ENCODE results near the gene LRRC14B.

LRRC14B gene

DNA sequence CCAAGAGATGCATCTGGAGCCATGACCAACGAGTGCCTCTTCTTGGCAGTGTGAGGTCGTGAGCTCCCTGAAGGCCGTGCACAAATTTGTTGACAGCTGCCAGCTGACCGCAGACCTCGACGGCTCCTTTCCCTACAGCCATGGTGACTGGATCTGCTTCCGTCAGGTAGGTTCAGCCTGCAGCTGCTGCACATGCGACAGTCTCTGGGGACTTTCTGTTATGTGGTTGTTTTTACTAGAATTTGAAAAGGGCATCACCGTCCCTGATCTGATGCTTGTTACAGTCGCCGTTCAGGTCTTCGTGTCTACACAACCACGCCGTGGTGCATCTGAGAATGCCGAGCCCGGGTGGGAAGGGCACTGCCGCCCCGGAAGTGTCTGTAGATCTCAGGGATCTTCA is 36.5 kb upstream of the LRRC14B start:
- TF ChIP-seq, protein P1, sequence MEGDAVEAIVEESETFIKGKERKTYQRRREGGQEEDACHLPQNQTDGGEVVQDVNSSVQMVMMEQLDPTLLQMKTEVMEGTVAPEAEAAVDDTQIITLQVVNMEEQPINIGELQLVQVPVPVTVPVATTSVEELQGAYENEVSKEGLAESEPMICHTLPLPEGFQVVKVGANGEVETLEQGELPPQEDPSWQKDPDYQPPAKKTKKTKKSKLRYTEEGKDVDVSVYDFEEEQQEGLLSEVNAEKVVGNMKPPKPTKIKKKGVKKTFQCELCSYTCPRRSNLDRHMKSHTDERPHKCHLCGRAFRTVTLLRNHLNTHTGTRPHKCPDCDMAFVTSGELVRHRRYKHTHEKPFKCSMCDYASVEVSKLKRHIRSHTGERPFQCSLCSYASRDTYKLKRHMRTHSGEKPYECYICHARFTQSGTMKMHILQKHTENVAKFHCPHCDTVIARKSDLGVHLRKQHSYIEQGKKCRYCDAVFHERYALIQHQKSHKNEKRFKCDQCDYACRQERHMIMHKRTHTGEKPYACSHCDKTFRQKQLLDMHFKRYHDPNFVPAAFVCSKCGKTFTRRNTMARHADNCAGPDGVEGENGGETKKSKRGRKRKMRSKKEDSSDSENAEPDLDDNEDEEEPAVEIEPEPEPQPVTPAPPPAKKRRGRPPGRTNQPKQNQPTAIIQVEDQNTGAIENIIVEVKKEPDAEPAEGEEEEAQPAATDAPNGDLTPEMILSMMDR (IDR thresholded peaks at IDR 0.05; ENCODE audit: insufficient read depth, low read length, missing control alignments): no peak
- DNase-seq (ENCODE audit: low read depth, low spot score): no peak
- ChIA-PET CTCF (no interaction called here), POLR2A (no interaction called here)
- H3K4me3 ChIP-seq (ENCODE audit: low read depth, low read length): no peak overlapping the region

DNA sequence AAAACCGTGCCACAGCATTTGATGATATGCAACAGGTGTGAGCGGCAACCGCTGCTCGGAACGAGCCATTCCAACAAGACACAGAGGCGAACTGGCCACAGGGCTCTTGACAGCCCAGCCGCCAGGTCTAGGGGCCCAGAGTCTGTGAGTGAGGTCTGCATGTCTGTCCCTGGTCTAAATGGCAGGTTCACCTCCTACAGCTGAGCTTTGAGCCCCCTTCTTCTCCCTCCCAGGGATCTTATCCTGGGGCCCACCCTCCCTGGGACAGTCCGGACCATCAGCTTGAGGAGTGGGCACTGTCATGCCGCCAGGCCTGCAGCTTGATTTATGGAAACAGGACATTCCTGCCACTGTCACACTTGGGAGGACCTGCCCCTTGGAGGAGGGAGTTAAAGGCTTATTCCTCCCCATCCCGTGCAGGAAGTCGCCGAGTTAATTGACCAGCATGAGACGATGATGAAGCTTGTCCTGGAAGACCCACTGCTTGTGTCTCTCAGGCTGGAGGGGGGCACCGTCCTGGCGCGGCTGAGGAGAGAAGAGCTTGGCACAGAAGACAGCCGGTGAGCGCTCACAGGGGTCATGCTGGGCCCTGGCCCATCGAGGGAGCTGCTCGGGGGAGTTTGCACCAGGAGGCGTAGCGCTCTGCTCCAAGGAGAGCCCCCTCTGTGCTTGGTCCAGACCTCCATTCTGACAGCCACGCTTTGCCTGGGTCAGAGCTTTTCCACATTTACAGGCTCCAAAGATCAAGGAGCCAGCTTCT is 35.5 kb upstream of the LRRC14B start:
- H3K4me3 ChIP-seq (ENCODE audit: low read depth, low read length): no peak overlapping the region
- CTCF ChIA-PET: no interaction called here
- POLR2A ChIA-PET: no interaction called here
- TF ChIP-seq, protein P1 (IDR thresholded peaks at IDR 0.05; ENCODE audit: insufficient read depth, low read length, missing control alignments): no peak
- DNase-seq (ENCODE audit: low read depth, low spot score): no peak

DNA sequence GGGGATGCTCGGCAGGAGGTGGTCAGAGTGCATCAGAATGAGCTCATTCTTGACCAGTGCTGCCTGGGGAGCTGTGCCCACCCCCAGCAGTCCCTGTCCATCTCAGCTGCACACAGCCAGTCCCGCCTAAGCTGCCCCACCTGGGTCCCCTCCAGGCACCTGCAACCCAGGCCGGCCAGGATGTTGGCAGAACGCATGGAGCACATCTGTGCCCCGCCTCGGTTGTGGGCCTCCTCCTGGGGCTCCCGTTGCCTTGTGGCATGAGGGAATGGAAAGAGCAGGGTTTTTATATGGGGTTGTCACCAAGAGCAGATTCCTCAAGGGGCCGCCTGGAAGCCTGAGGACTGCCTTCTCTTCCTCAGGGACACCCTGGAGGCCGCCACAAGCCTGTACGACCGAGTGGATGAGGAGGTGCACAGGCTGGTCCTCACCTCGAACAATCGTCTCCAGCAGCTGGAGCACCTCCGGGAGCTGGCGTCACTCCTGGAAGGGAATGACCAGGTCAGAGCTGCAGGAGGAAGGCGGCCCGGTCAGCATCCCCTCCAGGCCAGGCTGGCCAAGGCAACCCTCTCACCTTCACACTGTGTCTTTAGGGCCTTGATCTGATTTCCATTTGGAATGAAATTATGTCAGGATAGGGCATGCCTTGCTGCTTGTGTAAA is 34.8 kb upstream of the LRRC14B start:
- TF ChIP-seq, protein P1 (IDR thresholded peaks at IDR 0.05; ENCODE audit: insufficient read depth, low read length, missing control alignments): no peak
- H3K4me3 ChIP-seq (ENCODE audit: low read depth, low read length): no peak overlapping the region
- CTCF ChIA-PET: no interaction called here
- POLR2A ChIA-PET: no interaction called here
- no peak for DNase-seq (ENCODE audit: low read depth, low spot score)

DNA sequence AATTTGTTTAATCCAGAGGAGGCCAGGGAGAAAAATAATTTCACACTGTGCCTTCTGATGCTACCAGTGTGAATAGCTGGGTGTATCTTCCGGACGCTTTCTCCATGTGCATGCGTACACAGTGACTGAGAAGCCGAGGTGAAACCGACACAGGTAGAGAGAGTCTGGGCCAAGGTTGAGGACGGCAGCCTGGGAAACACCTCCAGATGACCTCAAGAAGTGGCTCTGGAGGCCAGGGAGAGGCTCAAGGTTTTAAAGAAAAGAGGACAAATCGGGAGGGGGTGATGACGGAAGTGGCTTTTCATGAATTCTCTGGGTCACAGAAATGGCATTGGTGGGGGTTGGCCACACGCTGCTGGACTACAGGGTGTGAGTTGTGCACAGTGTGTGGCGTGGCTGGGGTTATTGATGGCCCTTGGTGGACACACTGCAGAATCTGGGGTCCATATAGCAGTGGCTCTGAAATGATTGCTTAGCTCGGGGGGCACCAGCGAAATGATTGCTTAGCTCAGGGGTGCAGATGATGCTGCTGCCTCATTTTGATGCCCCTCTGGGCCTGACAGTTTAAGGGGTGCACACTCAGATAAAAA is 34.1 kb upstream of the LRRC14B start:
- TF ChIP-seq, protein P1 (IDR thresholded peaks at IDR 0.05; ENCODE audit: insufficient read depth, low read length, missing control alignments): no peak

DNA sequence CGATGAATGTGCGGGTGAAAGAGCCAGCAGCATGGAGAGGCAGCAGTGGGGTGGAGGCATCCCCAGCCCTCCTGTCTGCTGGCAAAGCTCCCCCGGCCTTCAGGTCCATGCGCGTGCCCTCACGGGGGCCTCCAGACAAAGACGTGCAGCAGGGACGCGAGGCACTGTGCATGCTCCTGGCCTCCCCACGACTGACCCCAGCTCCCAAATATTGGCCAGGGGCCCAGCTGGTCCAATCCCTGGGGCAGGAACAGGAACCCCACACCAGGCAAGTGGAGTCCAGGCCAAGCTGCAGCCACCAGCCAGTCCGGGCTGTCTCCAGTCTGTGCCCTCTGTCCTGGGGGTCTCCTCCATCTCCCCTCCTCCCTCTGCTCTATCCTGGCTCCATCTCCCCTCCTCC is 33.5 kb upstream of the LRRC14B start:
- ChIA-PET CTCF (no interaction called here), POLR2A (no interaction called here)
- H3K4me3 ChIP-seq (ENCODE audit: low read depth, low read length): no peak overlapping the region
- no peak for DNase-seq (ENCODE audit: low read depth, low spot score)
- TF ChIP-seq, protein P1 (IDR thresholded peaks at IDR 0.05; ENCODE audit: insufficient read depth, low read length, missing control alignments): no peak

More for the DNA sequence above, 34.1 kb upstream of the LRRC14B start:
- POLR2A ChIA-PET: no interaction called here
- DNase-seq (ENCODE audit: low read depth, low spot score): no peak
- CTCF ChIA-PET: no interaction called here
- no peak overlapping the region for H3K4me3 ChIP-seq (ENCODE audit: low read depth, low read length)

DNA sequence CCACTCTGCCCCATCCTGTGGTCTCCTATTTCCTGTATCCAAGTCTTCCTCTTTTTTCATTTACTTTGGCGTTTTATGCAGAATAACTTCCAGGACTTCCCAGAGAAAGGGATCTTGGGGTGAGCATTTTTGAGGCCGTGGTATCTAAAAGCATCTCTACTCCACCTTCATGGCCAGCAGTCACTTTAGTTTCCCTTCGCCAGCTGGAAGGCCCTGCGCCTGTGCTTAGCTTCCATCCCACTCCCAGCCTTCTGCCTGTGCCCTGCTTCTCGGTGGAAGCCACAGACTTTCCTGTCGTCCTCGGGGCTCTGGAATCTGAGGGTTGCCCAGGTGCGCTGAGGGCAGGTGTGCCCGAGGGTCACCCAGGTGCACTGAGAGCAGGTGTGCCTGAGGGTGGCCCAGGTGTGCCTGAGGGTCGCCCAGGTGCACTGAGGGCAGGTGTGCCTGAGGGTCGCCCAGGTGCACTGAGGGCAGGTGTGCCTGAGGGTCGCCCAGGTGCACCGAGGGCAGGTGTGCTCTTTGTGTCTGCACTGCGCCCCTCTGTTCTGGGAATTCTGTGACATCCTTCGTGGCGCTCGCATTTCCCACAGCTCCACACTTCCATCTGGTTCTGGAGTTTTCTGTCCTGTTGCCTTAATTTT is 32.4 kb upstream of the LRRC14B start:
- POLR2A ChIA-PET: interaction anchor here (1.6 kb wide), 1 partner anchor 9 kb away, joined by 4 read pairs; no protein-coding TSS in a partner anchor
- H3K4me3 ChIP-seq (ENCODE audit: low read depth, low read length): no peak overlapping the region
- no peak for DNase-seq (ENCODE audit: low read depth, low spot score)
- TF ChIP-seq, protein P1 (IDR thresholded peaks at IDR 0.05; ENCODE audit: insufficient read depth, low read length, missing control alignments): no peak
- CTCF ChIA-PET: no interaction called here

All from AG04449 (cell line).